ENCODE data around the gene BLOC1S3. TPM values are rescaled to one million over a fixed set of nuclear protein-coding genes. Genes with fewer than 3 reads are reported as not detected.

Gene BLOC1S3, protein sequence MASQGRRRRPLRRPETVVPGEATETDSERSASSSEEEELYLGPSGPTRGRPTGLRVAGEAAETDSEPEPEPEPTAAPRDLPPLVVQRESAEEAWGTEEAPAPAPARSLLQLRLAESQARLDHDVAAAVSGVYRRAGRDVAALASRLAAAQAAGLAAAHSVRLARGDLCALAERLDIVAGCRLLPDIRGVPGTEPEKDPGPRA
- total RNA-seq: 6.0 TPM
- long read RNA-seq: 0 reads

DNA sequence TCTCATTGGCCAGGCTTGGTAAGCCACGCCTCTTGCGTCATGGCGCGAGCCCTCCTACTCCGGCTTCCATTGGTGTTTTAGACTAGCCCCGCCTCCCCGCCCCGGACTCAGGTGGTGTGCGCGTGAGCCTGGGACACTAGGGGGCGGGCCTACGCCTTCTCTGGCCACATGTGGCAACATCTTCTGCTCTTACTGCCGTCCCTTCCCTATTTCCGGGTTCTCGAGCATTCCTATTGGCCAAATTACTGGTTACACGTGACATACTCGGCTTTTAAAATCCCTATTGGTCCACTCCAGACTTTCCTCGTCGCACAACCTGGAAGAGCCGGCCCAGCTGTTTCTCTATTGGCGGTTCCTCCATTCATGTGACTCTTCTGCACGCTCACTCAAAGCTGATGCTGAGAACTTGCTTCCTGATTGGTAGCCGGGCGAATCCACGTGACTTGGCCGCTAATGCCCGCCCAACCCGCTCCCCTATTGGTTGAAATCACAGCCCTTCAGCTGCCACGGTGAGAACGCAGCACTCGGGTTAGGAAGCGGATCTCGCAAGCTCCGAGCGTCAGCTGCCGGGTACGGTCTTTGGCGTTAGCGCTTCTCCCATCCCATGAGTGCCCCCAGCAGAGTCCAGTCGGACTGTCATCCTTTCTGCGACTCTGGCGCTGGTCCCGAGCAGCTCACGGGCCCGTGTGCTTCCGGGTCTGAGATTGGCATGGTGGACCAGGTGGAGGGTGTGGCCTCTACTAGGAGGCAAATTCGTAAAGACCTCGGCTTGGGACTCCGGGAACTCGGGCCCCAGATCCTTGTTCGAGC is at the start of gene BLOC1S3:
TSS of gene BLOC1S3 (plus strand) at position 523 of the 810 bp plus-strand sequence. CDS start 513 bp downstream, outside the sequence.
- intact Hi-C loops (cut with micrococcal nuclease): no loop called here
- ATAC-seq: peak; percentile 98
- peak; percentile 100 for DNase-seq

DNA sequence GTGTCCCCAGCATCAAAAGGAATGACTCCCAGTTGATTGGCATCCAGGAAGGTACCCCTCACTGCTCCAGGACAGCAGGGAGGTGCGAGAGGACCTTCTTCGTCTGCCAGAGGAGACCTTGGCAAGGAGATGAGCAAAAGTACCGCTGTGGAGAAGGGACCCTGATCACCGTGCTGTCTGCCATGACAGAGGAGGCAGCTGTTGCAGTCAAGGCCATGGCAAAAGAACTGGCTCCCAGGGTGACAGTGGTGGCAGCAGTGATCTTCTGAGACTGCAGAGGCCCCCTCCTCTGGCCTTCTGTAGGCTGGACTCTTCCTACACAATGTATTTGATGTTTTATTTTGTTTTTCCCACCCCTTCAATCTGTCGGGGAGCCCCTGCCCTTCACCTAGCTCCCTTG is 49.8 kb upstream of the BLOC1S3 start:
- no peak for DNase-seq
- intact Hi-C loops (cut with micrococcal nuclease): no loop called here
- no peak for ATAC-seq

GRCh38 chr19:45130236-45130635 is 48.3 kb upstream of the BLOC1S3 start:
- intact Hi-C loops (cut with micrococcal nuclease): no loop called here
- ATAC-seq (no peak), DNase-seq (no peak)

GRCh38 chr19:45130888-45131615 is 47.5 kb upstream of the BLOC1S3 start:
- DNase-seq: no peak
- intact Hi-C loops (cut with micrococcal nuclease): no loop called here
- no peak for ATAC-seq

DNA sequence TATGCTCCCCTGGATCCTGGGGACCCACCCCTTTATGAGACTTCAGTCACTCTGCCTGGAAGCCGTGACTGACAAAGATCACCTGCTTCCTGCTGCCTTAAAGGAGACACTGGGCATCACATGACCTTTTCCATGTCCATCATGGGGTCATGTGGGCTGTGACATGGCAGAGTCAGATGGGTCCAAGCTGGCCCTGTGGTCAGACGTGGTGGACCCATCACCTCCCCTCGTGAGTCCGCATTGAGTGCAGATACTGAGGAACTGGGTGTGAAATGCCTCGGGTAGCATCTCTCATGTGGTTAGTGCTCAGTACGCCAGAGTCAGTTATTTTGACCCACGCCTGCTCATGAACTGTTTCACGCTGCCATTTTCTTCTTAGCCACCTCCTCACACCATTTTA is 44.9 kb upstream of the BLOC1S3 start:
- ATAC-seq (no peak), DNase-seq (no peak)
- intact Hi-C loops (cut with micrococcal nuclease): no loop called here

DNA sequence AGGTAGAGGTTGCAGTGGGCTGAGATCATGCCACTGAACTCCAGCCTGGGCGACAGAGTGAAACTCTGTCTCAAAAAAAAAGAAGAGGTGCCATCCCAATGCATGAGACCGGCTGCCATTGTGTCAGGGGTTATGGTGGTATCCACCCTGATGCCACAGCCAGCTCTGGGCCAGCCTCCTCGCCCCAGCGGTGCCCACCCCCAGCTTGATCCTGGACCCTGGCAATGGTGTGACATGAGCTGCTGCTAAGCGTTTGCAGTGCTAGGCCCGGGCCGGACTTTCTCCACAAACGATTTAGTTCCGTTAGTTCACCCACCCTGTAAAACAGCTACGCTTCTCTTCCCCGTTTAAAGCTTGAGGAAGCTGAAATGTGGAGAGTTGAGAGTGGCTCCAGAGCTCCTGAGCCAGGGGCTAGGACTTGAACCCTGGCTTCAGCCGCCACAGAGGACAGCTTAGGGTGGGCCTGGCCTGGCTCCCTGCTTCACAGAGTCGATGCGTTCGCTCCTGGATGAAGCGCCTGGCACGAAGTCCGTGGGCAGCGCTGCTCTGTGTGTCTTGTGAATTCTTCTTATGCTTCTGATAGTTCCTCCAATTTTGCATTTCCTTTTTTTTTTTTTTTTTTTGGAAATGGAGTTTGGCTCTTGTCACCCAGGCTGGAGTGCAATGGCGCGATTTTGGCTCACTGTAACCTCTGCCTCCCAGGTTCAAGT is 43.3 kb upstream of the BLOC1S3 start:
- intact Hi-C loops (cut with micrococcal nuclease): no loop called here
- no peak for DNase-seq
- no peak for ATAC-seq

GRCh38 chr19:45136507-45137178 is 41.9 kb upstream of the BLOC1S3 start:
- intact Hi-C loops (cut with micrococcal nuclease): no loop called here
- ATAC-seq (no peak), DNase-seq (no peak)

GRCh38 chr19:45137179-45137761 is 41.3 kb upstream of the BLOC1S3 start:
- DNase-seq (peak; percentile 78), ATAC-seq (peak; percentile 90)
- intact Hi-C loops (cut with micrococcal nuclease): no loop called here

- intact Hi-C loops (cut with micrococcal nuclease): no loop called here
- DNase-seq: no peak
- ATAC-seq: no peak
Measured at GRCh38 chr19:45138303-45138751, 40.3 kb upstream of the BLOC1S3 start.

DNA sequence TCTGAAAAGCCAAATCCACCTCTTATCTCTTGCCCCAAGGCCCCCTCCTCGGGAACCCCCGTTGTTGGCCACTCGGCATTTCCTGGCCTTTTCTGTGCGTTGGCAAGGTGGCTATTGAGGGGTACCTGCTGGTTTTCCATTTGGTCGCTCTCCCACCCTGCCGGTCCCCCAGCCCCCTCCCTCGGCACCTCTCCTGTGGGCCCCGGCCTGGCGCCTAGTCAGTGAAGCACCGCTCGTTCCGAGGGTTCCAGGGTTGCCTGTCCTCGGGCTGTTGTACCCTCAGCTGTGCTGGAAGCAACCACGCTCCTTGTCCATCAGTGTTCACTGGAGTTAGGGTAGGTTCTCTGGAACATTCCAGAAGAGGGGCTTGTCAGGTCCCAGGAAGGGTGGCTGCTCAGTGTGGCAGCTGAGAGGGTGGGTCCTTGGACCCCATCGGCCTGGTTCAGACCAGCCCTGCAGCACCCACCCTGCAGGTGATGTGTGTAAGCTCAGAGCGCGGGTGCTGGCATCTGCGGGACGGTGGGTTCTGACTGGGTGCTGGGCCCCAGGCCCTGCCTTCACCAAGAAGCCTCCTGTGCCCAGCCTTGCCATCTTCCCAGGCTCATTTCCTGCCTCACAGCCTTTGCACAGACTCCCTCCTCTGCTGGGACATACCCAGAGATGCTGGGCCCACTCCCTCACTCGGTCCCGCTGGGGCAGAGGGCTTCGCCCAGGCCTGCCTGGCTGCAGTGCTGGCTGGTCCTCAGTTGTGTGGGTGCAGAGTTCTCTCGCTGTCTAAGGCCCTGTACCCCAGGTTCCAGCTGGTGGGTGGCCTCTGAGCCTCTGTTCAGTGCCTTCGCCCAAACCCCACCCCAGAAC is 39.1 kb upstream of the BLOC1S3 start:
- intact Hi-C loops (cut with micrococcal nuclease): no loop called here
- ATAC-seq (no peak), DNase-seq (no peak)

DNA sequence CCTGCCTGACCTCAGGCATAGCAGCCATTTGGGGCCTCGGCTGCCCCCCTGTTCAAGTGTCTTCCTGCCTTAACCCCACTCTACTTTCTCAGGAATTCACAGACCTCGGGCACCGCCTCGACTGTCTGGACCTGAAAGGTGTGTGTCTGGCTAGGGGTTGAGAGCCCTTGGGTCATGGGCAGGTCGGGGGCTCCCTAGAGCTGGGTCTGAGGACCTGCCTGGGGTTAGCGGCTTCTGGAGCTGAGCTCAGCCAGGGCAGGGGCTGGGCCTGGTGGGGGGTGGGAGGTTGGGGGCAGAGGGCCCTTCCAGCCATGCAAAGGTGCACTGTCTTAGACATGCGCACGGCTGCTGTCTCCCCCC is 38.5 kb upstream of the BLOC1S3 start:
- ATAC-seq: no peak
- intact Hi-C loops (cut with micrococcal nuclease): no loop called here
- no peak for DNase-seq

GRCh38 chr19:45140533-45140932 is 38.1 kb upstream of the BLOC1S3 start:
- intact Hi-C loops (cut with micrococcal nuclease): no loop called here
- no peak for ATAC-seq
- no peak for DNase-seq

DNA sequence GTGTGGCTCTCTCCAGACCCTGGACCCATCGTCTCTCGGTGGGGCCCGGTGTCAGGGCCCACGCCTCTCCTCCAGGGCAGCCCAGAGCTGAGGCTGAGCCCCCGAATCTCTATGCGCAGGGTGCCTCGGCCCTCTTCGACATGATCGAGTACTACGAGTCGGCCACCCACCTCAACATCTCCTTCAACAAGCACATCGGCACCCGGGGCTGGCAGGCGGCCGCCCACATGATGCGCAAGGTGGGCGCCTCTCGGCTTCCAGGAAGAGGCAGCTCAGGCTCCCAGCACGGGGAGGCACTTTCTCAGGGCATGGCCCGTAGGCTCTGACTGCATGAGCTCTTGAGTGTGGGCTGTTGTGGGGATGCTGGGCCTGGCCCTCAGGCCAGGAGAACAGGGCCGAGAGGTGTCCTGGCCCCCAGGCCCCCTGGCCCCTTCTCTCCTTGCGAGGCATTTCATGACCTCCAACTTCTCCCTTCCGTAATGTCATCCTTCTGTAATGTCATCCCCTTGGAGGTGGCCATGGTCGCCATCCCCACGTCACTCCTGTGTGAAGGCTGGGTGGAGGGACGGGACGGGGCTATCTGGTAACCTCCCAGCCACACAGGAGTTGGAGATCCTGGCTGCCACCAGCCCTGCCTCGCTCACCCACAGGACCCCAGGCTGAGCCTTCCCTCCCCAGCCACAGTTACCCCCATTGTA is 37.2 kb upstream of the BLOC1S3 start:
- DNase-seq (no peak), ATAC-seq (no peak)
- intact Hi-C loops (cut with micrococcal nuclease): no loop called here

- intact Hi-C loops (cut with micrococcal nuclease): no loop called here
- no peak for ATAC-seq
Measured at GRCh38 chr19:45142016-45142725, 36.4 kb upstream of the BLOC1S3 start.

DNA sequence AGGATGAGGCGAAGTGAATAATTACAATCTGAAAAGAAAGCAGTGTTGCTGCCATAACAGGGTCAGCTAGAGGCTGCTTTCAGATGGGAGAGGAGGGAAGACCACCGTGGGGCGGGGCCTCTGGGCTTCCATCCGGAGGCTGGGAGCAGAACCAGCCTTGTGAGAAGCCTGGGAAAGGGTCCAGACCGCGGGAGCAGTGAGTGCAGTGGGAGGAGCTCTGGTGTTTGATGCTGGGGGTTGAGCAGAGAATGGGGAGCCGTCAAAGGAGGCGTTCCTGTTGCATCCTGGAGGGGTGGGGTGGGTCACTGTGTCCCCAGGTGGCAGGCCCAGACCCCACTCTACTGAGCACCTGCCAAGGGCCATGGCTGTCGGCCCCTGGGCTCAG is 35.9 kb upstream of the BLOC1S3 start:
- intact Hi-C loops (cut with micrococcal nuclease): no loop called here
- no peak for ATAC-seq
- DNase-seq: no peak

More at GRCh38 chr19:45142016-45142725, 36.4 kb upstream of the BLOC1S3 start:
- DNase-seq: no peak

- intact Hi-C loops (cut with micrococcal nuclease): no loop called here
- ATAC-seq (no peak), DNase-seq (no peak)
Measured at GRCh38 chr19:45144431-45145269, 33.9 kb upstream of the BLOC1S3 start.
